Mucosa of gallbladder (tissue), 1 donor: Measurements from ENCODE around the gene B4GALT3. TPM values are rescaled to one million over a fixed set of nuclear protein-coding genes. Genes with fewer than 3 reads are reported as not detected.

Experiments used
- DNase-seq: peaks from one replicate; pipeline ENCODE4 v3.0.0-alpha.2; 2020; ENCODE audit warnings: low spot score
- total RNA-seq: library from RNA; stranded (reverse); gene quantifications from one replicate; pipeline ENCODE4 v1.2.1, GENCODE V29; 2021
- donor health status: DM: no; HTN: no; CAD: no.

B4GALT3 gene
- total RNA-seq, 1 donor from 2014 or later: 36.4 TPM

- no peak for DNase-seq
Observed at GRCh38 chr1:161188381-161188780, 11.1 kb upstream of the B4GALT3 start.

- no peak for DNase-seq
Observed at GRCh38 chr1:161187311-161187710, 10.0 kb upstream of the B4GALT3 start.

- no peak for DNase-seq
Observed at GRCh38 chr1:161185732-161186311, 8.5 kb upstream of the B4GALT3 start.

GRCh38 chr1:161185282-161185682 lies 8.0 kb upstream of the B4GALT3 start:
- DNase-seq: peak; percentile 78

GRCh38 chr1:161182214-161182613 lies 4.9 kb upstream of the B4GALT3 start:
- no peak for DNase-seq

- no peak for DNase-seq
Observed at GRCh38 chr1:161180639-161181038, 3.3 kb upstream of the B4GALT3 start.

- DNase-seq: no peak
Observed at GRCh38 chr1:161179698-161180097, 2.4 kb upstream of the B4GALT3 start.

- no peak for DNase-seq
Observed at GRCh38 chr1:161177936-161178244, 583 bp upstream of the B4GALT3 start.

- DNase-seq: no peak
Observed at GRCh38 chr1:161176468-161177111, 717 bp downstream of the B4GALT3 start.

- DNase-seq: no peak
Observed at GRCh38 chr1:161175771-161176453, 1.4 kb downstream of the B4GALT3 start.

- DNase-seq: no peak
Observed at GRCh38 chr1:161174911-161175310, 2.4 kb downstream of the B4GALT3 start.

GRCh38 chr1:161173711-161174110 lies 3.6 kb downstream of the B4GALT3 start:
- DNase-seq: no peak

GRCh38 chr1:161172776-161173376 lies 4.4 kb downstream of the B4GALT3 start:
- DNase-seq: peak; percentile 27

- DNase-seq: no peak
Observed at GRCh38 chr1:161172349-161172748, 5.0 kb downstream of the B4GALT3 start.

- no peak for DNase-seq
Observed at GRCh38 chr1:161171696-161172095, 5.6 kb downstream of the B4GALT3 start.

- DNase-seq: no peak
Observed at GRCh38 chr1:161171191-161171590, 6.1 kb downstream of the B4GALT3 start.

GRCh38 chr1:161168906-161169305 lies 8.4 kb downstream of the B4GALT3 start:
- DNase-seq: no peak

GRCh38 chr1:161166669-161167548 lies 10.4 kb downstream of the B4GALT3 start:
- no peak for DNase-seq

GRCh38 chr1:161165742-161166668 lies 11.3 kb downstream of the B4GALT3 start, which contains the start of gene PPOX:
Gene PPOX (plus strand): TSS chr1:161166426. CDS start chr1:161166848, 422 bp downstream.
- DNase-seq: peak; percentile 97

- no peak for DNase-seq
Observed at GRCh38 chr1:161164901-161165610, 12.3 kb downstream of the B4GALT3 start.
